Esophagus muscularis mucosa (tissue), 4 donors: ENCODE measurements around the gene DCST2. TPM values are rescaled to one million over a fixed set of nuclear protein-coding genes. Genes with fewer than 3 reads are reported as not detected.

ENCODE experiments used
- DNase-seq: peaks from one replicate; pipeline ENCODE4 v3.0.0-alpha.2; 2017; ENCODE audit errors: extremely low spot score
- H3K27ac ChIP-seq, 4 donors: fragments of 200-600 bp; sonication (generic); replicated peaks in 1 of 4; 1 replicate in 3 of 4; 2 replicates in 1 of 4; pipeline ENCODE4 v1.5.1; 2016 to 2019; ENCODE audit warnings: mild to moderate bottlenecking in 1 of 4
- H3K27me3 ChIP-seq, 4 donors: fragments of 200-600 bp; sonication (generic); one replicate each; pipeline versions ENCODE4 v1.5.1 to v1.6.0; 2016 to 2019
- H3K36me3 ChIP-seq, 4 donors: fragments of 200-600 bp; sonication (generic); one replicate each; pipeline ENCODE4 v1.5.1; 2016 to 2019
- H3K4me1 ChIP-seq, 4 donors: fragments of 200-600 bp; sonication (generic); one replicate each; pipeline ENCODE4 v1.5.1; 2016 to 2019
- H3K4me3 ChIP-seq, 4 donors: fragments of 200-600 bp; sonication (generic); 1 replicate in 2 of 4; 2 replicates in 2 of 4; pipeline ENCODE4 v1.5.1; 2016 to 2019; ENCODE audit warnings: mild to moderate bottlenecking in 4 of 4, moderate library complexity in 1 of 4
- H3K9me3 ChIP-seq, 4 donors: fragments of 200-600 bp; sonication (generic); 1 replicate in 3 of 4; 2 replicates in 1 of 4; pipeline ENCODE4 v1.5.1; 2016 to 2019
- EP300 ChIP-seq: sonication (generic); formaldehyde crosslinking; IDR thresholded peaks from one replicate; pipeline ENCODE4 v1.6.1; 2017; ENCODE audit warnings: antibody characterized with exemption
- POLR2A ChIP-seq: fragments of 450-650 bp; IDR thresholded peaks from one replicate; pipeline ENCODE4 v1.6.1; 2017; ENCODE audit warnings: antibody characterized with exemption, moderate library complexity, mild to moderate bottlenecking, low read depth
- POLR2AphosphoS5 ChIP-seq, 2 donors: sonication (generic); formaldehyde crosslinking; IDR thresholded peaks; one replicate each; pipeline ENCODE4 v1.6.1; 2017; ENCODE audit warnings: antibody characterized with exemption in 2 of 2
- WGBS: methylation state at CpG from one replicate; pipeline ENCODE4 v1.1.5; 2018; 5-methylcytosine and 5-hydroxymethylcytosine counted together
- intact Hi-C: fragments of 100-400 bp; cut with DNase I; formaldehyde crosslinking; loops from one replicate; pipeline ENCODE4 v1.15.1; 2023
- total RNA-seq, 4 donors: library from RNA; depleted of rRNA; stranded (reverse); fragments of >200 nt; gene quantifications; one replicate each; pipeline versions ENCODE4 v1.1.0 to v1.2.1, GENCODE V29; 2016
- TF ChIP-seq, protein P1 (sequence below), 3 experiments: fragments of 200-600 bp in 2 of 3; fragments of 450-650 bp in 1 of 3; sonication (generic) in 2 of 3; IDR thresholded peaks; one replicate each; pipeline ENCODE4 v1.5.1; 2017 to 2019; ENCODE audit warnings: antibody characterized with exemption in 3 of 3, mild to moderate bottlenecking in 2 of 3, moderate library complexity in 1 of 3

The DCST2 gene
- total RNA-seq, 4 donors from 2014 or later, result 0.11 to 0.19 TPM; not detected in 2

DNA sequence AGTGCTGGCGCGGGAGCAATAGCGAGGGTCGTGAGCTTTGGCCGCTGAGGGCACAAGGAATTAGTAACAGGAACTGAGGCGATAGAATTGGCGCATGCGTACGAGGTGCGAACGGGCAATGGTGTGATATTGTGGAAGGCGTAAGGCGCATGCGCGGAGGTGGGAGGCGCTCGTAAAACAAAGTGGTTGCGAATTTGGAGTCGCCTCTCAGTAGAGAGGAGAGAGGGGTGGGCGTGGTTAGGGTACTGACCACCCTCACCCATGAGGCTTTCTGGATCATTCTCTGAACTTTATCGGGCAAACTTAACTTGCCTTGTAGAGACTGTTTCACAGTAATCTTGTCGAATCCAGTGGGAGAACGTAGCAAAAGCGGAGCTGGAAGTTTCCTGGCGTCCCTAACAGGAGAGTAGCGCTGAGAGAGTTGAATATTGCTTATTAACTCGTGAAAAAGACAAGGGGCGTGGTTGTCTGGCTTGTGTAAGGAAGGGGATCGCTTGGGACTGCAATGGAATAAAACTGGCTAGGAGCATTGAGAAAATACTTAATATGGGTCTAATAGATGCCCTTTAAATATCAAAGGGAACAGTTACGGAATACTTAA is 58.7 kb downstream of the DCST2 start:
- H3K36me3 ChIP-seq, result peaks cover 0 to 9% (median 4%) of the 10 kb centered on the region in 4 donors
- peak overlapping the region; percentile 63 to 77 (median 70) for H3K4me3 ChIP-seq
- no peaks in the 10 kb centered on the region for H3K9me3 ChIP-seq
- WGBS, result under 1% methylated on average over 30 of the region's 30 CpGs
- H3K4me1 ChIP-seq, result peaks cover 35 to 53% (median 47%) of the 10 kb centered on the region in 4 donors
- peak overlapping the region; percentile 96 to 98 (median 96) for H3K27ac ChIP-seq
- H3K27me3 ChIP-seq, result no peaks in the 10 kb centered on the region
- peak; percentile 22 for TF ChIP-seq POLR2A
- TF ChIP-seq, protein P1, sequence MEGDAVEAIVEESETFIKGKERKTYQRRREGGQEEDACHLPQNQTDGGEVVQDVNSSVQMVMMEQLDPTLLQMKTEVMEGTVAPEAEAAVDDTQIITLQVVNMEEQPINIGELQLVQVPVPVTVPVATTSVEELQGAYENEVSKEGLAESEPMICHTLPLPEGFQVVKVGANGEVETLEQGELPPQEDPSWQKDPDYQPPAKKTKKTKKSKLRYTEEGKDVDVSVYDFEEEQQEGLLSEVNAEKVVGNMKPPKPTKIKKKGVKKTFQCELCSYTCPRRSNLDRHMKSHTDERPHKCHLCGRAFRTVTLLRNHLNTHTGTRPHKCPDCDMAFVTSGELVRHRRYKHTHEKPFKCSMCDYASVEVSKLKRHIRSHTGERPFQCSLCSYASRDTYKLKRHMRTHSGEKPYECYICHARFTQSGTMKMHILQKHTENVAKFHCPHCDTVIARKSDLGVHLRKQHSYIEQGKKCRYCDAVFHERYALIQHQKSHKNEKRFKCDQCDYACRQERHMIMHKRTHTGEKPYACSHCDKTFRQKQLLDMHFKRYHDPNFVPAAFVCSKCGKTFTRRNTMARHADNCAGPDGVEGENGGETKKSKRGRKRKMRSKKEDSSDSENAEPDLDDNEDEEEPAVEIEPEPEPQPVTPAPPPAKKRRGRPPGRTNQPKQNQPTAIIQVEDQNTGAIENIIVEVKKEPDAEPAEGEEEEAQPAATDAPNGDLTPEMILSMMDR (IDR thresholded peaks at IDR 0.05), result no peak
- TF ChIP-seq POLR2AphosphoS5 (IDR thresholded peaks at IDR 0.05), result peak in 1 of 2 donors; percentile 91
- no peak for TF ChIP-seq EP300
- DNase-seq, result peak; percentile 98
- intact Hi-C loops, result no loop called here

DNA sequence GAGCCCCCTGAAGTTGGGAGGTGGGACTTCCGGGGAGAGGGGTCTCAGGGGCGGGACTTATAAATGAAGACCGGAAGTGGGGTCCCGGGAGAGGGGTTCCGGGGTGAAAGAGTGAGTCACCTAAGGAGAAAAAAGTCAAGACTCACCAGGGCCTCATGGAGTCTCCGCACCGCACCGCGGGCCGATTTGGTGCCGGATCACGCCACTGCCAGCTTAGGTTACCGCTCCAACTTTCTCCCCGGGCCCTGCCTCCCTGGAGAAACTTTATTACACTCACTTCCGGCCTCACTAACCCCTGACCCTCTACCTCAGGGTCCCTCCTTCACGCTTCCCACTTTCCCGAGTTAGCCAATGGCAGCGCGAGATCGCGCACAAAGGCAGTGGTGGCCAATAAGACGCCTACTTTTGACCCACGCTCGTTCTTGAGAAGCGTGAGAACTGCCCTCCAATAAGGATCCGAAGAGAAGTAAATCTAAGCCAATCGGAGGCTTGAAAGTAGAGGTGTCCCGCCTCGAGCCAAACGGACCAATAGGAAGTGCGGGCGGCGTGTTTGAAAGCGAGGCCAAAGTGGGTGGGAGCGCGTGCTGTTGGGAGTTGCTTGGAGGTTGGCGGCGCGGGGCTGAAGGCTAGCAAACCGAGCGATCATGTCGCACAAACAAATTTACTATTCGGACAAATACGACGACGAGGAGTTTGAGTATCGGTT is 59.3 kb downstream of the DCST2 start, which contains the start of gene CKS1B:
Gene CKS1B (plus strand): TSS at position 580 of the 706 bp plus-strand sequence. CDS start 65 bp downstream, at position 645.
- H3K9me3 ChIP-seq, result no peaks in the 10 kb centered on the region
- WGBS, result under 1% methylated on average over 47 of the region's 47 CpGs
- DNase-seq, result peak; percentile 100
- H3K27ac ChIP-seq, result peak within 1 kb of the TSS; percentile 96 to 98 (median 96)
- H3K4me3 ChIP-seq, result peak within 1 kb of the TSS; percentile 63 to 77 (median 70)
- H3K27me3 ChIP-seq, result no peaks in the 10 kb centered on the region
- peaks cover 0 to 11% (median 2%) of the 10 kb centered on the region in 4 donors for H3K36me3 ChIP-seq
- intact Hi-C loops, result no loop called here
- peaks cover 41 to 60% (median 53%) of the 10 kb centered on the region in 4 donors for H3K4me1 ChIP-seq
- peak in 1 of 2 donors; percentile 82 for TF ChIP-seq POLR2AphosphoS5 (IDR thresholded peaks at IDR 0.05)
- TF ChIP-seq, protein P1 (IDR thresholded peaks at IDR 0.05), result no peak
- TF ChIP-seq EP300, result no peak
- peak; percentile 77 for TF ChIP-seq POLR2A

DNA sequence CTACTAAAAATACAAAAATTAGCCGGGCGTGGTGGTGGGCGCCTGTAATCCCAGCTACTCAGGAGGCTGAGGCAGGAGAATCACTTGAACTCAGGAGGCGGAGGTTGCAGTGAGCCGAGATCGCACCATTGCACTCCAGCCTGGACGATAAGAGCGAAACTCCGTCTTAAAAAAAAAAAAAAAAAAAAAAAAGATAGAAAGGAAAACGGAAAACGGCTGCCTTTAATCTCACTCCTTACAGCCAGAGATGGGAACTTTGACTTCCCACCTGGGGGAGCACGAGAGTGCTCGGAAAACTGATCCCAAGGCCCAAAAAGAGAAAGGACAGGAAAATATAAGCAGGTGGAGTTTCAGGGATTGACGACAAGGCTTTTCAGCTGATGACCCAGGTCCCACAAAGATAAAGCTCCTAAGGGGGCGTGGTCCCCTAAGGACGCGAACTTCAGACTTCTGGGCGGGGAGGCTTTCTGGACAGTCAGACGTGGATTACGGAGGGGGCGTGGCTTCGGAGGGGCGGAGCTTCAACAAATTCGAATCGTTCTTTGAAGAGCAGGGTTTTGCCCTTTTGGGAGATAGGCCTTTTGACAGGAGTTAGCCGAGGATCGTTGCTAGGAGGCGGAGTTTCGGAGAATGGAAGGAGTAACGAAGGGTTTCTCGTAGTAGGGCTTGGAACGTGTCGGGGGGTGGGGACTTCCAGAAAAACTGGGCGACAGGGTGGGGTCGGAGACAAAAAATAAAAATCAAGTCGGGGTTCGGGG is 60.1 kb downstream of the DCST2 start:
- peaks cover 48 to 67% (median 60%) of the 10 kb centered on the region in 4 donors for H3K4me1 ChIP-seq
- peak overlapping the region; percentile 63 to 77 (median 70) for H3K4me3 ChIP-seq
- WGBS, result 6% methylated on average over 37 of the region's 37 CpGs
- H3K27me3 ChIP-seq, result no peaks in the 10 kb centered on the region
- no peak for TF ChIP-seq EP300
- peak in 1 of 2 donors; percentile 88 for TF ChIP-seq POLR2AphosphoS5 (IDR thresholded peaks at IDR 0.05)
- TF ChIP-seq POLR2A, result peak; percentile 20
- TF ChIP-seq, protein P1 (IDR thresholded peaks at IDR 0.05), result peak in 2 of 3 experiments; percentile 20 to 37
- intact Hi-C loops, result no loop called here
- H3K9me3 ChIP-seq, result no peaks in the 10 kb centered on the region
- peaks cover 0 to 15% (median 2%) of the 10 kb centered on the region in 4 donors for H3K36me3 ChIP-seq
- peak overlapping the region; percentile 96 to 98 (median 96) for H3K27ac ChIP-seq
- DNase-seq, result peak; percentile 99

DNA sequence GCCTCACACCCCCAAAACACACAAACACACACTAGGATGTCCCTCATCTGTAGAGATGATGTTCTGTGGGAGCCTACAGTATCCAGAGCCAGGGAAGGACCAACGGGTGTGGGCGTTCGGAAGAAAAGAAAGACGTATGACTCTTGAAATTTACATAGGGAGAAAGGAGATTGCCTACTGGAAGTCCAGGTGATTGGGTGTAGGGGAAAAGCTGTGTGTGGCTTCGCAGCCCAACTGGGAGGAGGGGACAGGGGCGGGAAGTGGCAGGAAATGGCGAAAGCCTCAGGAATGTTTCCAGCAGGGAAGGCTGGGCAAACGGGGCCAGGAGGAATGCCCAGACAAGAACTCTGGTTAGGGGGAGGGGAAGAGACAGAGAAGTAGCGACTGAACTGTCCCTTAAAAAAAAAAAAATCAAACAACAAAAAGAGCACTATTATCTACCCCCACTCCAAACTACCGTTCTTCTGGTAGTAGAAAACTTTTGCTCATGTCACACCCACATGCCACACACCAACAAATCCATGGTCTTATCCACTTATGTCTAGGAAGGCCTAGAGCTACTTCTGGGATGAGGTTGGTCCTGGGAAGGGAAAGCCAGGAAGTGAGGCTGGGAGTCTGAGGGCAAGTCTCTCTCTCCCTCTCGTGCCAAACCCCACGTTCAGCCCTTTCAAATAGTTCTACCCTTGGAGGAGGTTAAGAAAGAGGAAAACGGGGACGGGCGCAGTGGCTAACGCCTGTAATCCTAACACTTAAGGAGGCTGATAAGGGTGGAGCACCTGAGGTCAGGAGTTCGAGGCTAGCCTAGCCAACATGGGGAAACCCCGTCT is 60.9 kb downstream of the DCST2 start:
- Histone ChIP-seq H3K36me3 (peaks cover 0 to 17% (median 9%) of the 10 kb centered on the region in 4 donors), H3K9me3 (no peaks in the 10 kb centered on the region), H3K4me3 (peak overlapping the region; percentile 63 to 77 (median 70)), H3K4me1 (peaks cover 55 to 72% (median 68%) of the 10 kb centered on the region in 4 donors), H3K27ac (peak overlapping the region; percentile 96 to 98 (median 96)), H3K27me3 (no peaks in the 10 kb centered on the region)
- intact Hi-C loops, result no loop called here
- no peak for DNase-seq
- TF ChIP-seq EP300 (peak; percentile 79), POLR2A (no peak), POLR2AphosphoS5 (IDR thresholded peaks at IDR 0.05) (peak in 1 of 2 donors; percentile 72)
- TF ChIP-seq, protein P1 (IDR thresholded peaks at IDR 0.05), result no peak
- 38% methylated on average over 18 of the region's 18 CpGs for WGBS
